GM18519 (cell line): ENCODE results near the gene RAC2.

Experiments used
- ATAC-seq: cut with Tn5 transposase; IDR thresholded peaks from one replicate; pipeline ENCODE4 v1.9.1; 2021; ENCODE audit warnings: mild to moderate bottlenecking, moderate library complexity; ENCODE audit not compliant: unreplicated experiment, low FRiP score

RAC2 gene

DNA sequence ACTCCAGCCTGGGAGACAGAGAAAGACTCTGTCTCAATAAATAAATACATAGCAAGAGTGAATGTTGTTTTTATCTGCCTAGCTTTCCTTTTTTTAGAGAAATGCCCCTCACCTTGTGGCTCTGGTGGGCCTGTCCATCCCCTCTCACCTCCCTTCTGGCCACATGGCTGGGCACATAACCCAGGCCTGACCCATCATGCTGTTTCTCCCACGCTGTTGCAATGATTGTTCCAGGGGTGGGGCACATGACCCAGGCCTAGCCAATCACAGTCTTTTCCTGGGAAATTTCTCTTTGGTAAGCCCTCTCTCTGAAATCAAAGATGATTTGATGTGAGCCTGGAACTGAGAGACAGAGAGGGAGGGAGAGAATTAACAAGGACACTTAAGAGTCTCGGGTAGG lies 32.7 kb upstream of the RAC2 start:
- ATAC-seq = no peak

DNA sequence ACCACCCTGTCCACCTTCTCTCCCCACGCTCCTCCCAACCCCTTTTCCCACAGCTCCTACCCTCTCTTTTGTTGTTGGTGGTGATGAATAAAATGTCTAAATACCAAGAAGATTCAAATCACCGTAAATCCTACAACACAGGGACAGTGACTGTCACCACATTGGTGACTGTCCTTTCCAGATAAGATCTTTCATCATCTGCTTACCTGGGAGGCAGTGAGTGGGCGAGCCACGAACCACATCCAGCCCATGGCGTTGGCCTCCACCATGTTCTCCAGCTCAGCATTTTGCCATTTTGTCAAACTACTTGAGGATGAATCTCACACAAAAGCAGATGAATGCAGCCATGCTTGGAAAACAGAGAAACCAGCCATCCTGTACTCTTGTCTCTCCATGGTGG lies 31.6 kb upstream of the RAC2 start:
- no peak for ATAC-seq

DNA sequence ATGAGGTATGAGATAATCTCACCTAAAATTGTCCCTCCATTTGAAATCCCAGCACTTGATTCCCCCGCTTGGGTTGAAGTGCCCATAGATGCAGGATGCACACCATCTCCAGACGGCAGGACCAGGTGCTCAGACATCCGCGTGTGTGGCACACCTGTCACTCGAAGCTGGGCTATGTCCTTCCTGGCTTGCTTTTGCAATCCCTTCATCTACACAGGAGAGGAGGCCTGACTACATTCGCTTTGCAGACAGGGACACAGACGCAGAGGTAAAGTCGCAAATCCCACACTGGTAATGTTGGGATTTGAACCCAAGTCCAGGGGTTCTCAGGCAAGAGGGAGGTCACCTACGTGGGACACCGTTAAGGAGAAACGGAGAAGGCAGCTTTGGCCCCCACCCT lies 31.1 kb upstream of the RAC2 start:
- no peak for ATAC-seq

DNA sequence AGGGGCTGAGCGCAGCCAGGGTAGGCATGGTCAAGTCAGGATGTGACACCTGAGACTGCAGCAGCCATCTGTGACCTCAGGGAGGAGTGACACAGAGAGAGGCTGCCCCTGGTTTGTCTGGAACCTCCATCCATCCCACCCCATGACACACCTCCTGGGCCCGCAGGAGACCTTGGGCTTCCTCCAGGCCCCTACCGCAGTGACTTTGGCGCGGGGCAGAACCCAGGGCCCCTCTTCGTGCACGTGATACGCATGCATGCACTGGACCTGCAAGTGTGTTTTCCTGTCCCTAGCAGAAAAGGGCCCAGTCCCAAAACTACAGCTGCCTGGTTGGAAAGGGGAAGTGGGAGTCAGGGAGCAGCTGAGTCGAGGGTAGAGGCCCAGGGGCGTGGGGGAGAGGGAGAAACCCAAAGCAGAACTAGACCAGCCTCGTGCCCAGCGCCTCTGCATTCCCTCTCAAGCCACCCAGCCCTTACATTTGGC lies 30.4 kb upstream of the RAC2 start:
- ATAC-seq = no peak

DNA sequence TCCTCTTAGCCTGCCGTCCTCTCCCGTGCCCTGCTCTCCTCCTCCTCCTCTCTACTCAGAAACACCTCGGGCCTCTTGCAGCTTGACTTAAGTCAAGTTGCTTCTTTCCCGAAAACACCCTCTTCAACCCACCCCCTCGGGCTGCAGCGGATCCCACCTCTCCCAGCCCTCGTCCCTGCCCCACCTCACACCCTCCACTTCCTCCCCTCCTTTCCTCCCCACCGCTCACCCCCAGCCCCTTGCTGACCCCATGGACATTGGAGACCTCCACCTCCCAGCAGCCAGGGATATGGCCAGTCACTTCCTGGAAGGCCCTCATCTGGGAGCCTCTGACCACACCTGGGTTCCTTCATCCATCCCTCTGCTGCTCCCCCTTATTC lies 29.8 kb upstream of the RAC2 start:
- no peak for ATAC-seq

DNA sequence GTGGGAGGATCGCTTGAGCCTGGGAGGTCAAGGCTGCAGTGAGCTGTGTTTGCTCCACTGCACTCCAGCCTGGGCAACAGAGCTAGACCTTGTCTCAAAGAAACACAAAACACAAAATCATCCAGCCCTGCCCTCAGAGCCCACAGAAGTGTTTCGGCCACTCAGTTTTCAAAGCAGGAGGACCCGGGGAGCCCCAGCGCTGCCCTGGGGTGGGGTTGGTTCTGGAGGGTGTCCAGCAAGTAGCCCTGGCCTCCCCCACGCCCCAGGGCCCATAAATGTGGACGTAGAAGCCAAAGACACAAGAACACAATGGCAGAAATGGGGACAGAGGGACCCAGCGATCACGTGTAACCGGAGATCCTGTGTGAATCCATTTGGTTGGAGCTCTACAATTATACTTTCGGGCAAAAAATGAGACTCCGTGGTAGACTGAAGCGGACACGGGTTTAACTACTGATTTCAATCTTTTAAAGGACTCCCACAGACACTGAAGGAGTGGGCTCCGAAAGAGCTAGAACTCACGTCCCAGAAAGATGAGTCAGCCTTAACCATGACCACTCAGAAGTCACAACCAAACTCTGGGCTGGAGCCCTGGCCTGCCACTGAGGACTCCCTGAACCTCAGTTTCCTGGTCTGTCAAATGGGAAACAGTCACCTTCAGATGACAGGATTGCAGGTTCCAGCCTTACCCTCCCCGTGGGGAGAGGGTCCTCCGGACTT lies 29.2 kb upstream of the RAC2 start:
- no peak for ATAC-seq

DNA sequence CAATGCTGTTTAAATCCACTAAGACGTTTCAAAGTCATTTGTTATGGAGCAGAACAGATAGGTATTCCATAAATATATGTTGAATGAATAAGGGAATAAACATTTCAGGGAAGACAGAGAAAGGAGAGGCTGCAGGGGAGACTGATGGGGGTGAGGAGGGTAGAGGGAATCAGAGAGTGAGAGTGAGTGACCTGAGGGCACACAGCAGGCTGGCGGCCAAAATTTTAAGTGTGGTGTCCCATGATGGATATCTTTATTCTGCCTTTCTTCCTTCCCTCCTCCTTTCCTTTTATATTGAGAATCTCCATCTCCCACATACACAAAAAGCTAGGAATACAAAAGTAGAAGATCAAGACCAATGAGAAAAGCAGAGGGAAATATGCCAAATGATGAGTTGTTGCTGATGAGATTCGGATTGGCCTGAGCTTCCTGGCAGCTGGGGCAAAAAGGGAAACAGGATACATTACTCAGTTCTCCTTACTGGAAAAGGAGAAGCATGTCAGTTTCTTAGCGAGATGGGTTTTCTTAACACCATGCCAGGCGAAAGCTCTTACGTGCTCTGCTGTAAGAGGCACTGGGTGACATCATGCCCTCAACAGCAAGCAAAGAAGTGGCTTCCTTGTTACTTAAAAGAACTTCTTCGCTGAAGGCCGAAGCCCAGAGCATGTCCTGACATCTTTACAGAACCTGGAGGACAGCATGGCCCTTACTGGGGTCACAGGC lies 27.0 kb upstream of the RAC2 start:
- no peak for ATAC-seq

DNA sequence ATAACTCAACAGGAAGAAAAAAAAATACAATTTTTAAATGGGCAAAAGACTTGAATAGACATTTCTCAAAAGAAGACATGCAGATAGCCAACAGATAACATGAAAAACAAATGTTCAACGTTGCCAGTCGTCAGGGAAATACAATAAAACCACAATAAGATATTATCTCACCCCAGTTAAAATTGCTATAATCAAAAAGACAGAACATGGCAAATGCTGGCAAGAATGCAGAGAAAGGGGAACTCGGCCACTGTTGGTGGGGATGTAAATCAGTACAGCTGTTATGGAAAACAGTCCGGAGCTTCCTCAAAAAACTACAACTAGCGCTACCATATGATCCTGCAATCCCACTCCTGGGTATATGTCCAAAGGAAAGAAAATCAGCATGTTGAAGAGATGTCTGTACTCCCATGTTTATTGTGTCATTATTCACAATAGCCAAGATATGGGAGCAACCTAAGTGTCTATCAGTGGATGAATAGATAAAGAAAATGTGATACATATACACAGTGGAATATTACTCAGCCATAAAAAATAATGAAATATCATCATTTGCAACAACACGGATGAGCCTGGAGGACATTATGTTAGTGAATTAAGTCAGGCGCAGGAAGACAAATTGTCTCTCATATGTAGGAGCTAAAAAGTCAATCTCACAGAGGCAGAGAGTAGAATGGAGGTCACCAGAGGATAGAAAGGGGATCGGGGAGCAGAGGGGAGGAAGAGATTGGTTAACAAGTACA lies 26.0 kb upstream of the RAC2 start:
- ATAC-seq = no peak

DNA sequence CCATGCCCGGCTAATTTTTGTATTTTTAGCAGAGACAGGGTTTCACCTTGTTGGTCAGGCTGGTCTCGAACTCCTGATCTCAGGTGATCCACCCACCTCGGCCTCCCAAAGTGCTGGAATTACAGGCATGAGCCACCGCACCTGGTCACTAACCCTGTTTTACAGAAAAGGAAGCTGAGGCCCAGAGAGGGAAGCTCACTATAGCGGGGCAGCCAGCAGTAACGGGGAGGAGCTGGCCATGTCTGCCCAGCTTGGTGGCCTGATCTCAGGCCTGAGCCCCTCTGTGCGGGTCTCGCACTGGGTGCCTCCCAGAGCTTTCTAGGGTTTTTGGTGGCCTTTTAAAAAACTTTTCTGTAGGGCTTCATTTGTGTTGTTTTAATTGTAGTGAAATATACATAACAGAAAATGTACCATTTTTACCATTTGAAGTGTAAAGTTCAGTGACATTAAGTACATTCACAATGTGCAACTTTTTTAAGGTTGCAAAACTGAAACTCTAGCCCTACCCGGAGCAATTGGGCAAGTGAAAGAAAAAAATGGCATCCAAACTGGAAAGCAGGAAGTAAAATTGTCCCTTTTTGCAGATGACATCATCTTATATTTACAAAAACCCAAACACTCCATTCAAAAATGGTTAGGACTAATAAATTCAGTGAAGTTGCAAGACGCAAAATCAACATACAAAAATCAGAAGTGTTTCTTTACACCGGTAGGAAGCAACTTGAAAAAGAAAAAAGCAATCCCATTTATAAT lies 23.8 kb upstream of the RAC2 start:
- no peak for ATAC-seq

DNA sequence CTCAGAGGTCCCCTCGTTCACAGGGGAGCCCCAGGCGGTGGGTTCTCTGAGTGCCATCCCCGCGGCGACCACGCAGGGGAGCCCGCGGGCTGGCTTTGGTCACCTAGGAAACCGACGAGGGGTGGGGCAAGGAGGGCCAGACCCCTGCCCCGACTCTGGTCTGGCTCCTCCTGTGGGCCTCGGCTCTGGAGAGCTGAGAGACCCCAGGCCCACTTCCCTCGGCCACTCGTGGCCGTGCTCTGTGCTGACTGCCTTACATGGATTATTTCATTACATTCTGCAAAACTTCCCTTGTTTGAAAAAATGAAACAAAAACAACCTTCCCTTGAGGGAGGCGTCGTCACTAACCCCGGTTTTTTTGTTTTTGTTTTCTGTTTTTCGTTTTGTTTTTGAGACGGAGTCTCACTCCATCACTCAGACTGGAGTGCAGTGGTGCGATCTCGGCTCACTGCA lies 23.1 kb upstream of the RAC2 start:
- ATAC-seq = no peak

DNA sequence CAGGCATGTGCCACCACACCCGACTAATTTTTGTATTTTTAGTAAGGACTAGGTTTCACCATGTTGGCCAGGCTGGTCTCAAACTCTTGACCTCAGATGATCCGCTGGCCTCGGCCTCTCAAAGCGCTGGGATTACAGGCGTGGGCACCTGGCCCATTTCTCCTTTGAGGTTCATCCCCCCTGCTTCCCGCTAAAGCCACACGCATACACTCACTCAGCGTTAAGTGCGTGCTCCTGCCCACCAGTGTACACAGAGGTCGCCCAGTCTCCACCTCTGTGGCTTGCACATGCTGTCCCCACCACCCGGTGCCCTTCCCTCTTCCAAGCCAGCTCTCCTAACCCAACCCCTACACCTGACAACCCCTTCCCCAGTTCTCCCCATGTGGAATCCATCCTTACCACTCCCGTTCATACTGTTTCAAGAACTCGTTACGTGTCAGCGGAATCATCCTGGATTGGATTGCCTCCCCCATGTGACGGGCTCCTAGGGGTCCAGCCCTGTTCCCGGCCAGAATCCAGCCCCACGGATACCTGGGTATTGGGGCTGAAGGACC lies 22.6 kb upstream of the RAC2 start:
- no peak for ATAC-seq

DNA sequence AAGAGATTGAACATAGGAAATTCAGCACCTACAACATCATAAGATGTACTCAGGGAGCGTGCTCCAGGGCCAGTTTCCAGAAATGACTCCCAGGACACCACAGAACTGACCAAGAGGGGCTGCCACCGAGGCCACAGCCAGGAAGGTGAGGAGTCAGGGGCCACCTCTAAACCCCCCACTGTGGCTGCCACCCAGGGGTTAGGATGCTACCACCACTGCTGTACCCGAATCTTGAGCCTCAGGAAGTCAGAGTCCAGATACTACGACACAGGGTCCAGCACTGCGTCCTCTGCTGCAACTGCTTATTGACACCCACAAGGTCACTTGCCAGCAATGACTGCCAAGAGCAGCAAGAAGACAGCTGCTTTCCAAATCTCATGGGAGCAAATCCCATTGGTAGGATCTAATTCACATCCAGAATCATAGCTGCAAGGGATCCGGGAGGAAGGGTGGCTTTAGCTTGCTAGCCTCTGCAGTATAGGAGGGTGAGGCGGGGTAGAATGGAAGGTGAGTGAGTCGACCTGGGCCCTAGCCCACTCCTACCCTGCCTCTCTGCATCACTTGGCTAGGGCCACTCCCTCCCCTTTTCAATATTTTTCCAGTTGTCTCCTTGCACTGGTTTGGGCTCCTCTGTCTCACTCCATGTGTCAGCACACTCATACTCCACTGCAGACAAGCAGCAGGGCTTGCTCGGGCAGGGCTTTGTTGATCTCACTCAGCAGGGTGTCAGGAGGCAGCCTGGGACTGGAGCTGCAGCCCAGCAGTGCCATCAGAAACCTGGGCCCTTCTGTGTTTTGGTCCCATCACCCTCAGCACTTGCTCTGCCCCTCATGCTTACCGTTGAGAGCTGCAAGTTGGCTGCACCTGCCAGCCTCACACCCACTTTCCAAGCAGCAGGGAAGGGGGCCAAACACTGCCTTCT lies 20.2 kb upstream of the RAC2 start:
- no peak for ATAC-seq

DNA sequence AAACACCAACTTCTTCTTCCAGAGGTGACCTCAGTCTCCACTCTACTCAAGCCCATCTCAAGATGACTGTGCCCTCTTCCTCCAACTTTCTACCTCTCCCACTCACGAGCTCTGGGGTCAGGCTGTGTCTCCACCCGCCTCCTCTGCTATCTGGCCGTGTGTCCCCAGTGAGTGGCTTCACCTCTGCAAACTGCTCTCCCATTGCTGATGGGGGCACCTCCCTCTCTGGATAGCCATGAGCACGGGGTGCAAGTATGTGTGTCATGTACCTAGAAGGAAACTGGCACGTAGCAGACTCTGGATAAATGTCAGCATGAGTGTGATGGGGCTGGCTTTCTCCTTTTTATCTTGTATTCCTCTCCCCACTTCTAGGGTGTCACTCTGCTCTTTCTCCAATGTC lies 18.3 kb upstream of the RAC2 start:
- no peak for ATAC-seq

DNA sequence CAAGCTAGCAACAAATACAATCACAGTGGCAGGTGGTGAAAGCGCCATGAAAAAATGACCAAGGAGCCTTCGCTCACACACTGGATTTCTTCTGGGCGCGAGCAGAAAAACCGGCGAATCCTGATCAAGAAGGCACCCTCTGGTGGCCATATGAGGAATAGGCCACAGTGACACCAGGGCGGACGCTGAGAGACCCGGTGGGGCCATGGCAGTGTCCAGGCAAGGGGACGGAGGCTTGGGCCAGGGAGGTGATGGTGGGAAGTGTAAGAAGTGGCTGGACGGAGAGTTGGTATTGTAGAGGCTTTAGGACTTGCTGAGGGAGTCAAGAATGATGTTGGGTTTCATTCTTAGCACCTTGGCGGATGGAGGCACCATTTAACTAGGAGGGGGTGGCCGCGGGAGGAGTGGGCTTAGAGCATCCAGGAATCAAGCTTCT lies 16.9 kb upstream of the RAC2 start:
- ATAC-seq = no peak

DNA sequence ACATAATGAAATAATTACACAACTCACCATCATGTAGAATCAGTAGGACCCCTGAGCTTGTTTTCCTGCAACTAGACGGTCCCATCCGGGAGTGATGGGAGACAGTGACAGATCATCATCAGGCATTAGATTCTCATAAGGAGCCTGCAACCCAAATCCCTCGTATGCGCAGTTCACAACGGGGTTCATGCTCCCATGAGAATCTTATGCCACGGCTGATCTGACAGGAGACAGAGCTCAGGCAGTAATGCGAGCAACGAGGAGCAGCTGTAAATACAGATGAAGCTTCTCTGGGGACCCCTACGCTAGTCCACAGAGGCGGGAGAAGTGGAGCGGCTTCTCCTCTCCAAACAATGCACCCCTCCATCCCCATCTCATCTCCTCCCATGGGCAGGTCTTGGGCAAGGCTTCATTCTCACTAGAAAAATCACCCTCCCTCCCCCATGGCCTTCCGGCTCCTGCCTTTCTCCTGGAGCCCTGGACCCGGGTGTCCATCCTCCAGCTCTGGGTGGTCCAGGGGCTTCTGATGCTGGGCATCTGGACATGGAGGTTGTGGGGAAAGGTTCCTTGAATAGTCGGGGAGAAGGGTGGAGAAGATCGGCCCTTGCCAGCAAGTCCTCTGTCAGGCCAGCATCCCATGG lies 16.2 kb upstream of the RAC2 start:
- no peak for ATAC-seq

DNA sequence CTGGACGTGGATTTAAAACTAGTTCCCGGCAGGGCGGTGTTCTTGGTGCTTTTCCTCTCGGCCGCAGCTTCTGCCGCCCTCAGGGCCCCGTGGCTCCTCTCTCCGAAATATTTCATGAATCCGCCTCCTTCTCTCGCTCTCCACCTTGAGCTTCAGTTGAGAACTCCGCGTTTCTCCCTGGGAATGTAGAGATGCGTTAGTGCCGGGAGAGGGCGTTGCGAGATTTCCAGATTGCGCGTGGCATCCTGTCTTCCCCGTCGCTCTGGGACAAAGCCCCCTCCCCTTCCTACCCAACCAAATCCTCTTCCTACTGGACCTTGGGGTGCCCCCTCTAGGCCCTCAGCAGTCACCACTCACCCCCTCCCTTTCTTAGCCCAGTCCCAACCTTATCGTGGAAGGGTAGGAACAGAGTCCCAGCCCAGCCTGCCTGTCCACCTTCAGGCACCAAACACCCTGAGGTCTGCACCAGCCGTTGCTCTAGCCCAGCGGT lies 15.5 kb upstream of the RAC2 start:
- ATAC-seq = no peak

DNA sequence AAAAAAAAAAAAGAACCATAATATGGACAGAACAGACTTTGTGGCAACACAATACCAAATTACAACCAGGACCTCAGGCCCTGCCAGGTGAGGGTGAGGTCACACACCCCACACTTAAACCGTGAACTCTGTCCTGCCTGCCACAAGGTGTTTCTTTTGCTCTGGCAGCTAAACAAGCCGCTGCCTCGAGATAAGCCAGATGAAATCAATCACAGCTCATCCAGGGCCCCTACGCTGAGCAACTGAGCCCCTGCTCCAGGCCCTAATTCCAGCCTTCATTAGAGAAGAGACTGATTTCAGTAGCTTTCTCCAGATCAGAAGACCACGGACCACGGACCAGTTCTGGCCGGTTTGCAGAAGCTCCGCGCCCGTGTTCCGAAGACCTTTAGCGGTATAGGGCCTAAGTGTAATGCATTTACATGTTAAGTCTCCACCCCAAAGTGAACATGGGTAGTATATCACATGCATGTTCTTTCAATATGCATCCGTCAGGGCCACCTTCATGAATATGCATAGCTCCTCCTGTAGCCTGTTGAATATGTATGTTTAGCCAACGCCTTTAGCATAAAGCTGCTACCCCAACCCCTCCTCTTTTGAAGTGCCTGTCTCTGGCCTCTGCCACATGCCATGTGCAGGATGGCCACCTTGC lies 14.8 kb upstream of the RAC2 start:
- no peak for ATAC-seq
